B cell (primary cell): ENCODE data around the gene SEZ6L.

Source experiments
- EZH2 ChIP-seq: IDR thresholded peaks from 2 replicates; pipeline ENCODE4 v1.6.1; 2012; ENCODE audit warnings: borderline replicate concordance, low read depth, mild to moderate bottlenecking, moderate library complexity, low read length; ENCODE audit not compliant: insufficient read depth, poor library complexity, severe bottlenecking
- TF ChIP-seq, protein P1 (sequence below): fragments of 200-600 bp; IDR thresholded peaks from one replicate; pipeline ENCODE4 v1.8.0; 2022; ENCODE audit warnings: antibody characterized with exemption, mild to moderate bottlenecking

GRCh38 chr22:26416256-26416655 lies 247.0 kb downstream of the SEZ6L start:
- no peak for TF ChIP-seq EZH2
- TF ChIP-seq, protein P1, sequence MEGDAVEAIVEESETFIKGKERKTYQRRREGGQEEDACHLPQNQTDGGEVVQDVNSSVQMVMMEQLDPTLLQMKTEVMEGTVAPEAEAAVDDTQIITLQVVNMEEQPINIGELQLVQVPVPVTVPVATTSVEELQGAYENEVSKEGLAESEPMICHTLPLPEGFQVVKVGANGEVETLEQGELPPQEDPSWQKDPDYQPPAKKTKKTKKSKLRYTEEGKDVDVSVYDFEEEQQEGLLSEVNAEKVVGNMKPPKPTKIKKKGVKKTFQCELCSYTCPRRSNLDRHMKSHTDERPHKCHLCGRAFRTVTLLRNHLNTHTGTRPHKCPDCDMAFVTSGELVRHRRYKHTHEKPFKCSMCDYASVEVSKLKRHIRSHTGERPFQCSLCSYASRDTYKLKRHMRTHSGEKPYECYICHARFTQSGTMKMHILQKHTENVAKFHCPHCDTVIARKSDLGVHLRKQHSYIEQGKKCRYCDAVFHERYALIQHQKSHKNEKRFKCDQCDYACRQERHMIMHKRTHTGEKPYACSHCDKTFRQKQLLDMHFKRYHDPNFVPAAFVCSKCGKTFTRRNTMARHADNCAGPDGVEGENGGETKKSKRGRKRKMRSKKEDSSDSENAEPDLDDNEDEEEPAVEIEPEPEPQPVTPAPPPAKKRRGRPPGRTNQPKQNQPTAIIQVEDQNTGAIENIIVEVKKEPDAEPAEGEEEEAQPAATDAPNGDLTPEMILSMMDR, result no peak
